GOT3 (cell line): ENCODE measurements around the gene HMBS.
"Not testable (repeated sequence)": the region's sequence is repeated elsewhere in the genome, so short reads cannot be mapped to it uniquely, and the experiment has no call there.

Experiments
- DNase-seq: peaks from one replicate; lab custom pipeline; 2025; ENCODE audit warnings: mixed read lengths; lab: John Stamatoyannopoulos, UW

The HMBS gene

GRCh38 chr11:119118946-119119345 lies 34.3 kb downstream of the HMBS start:
- DNase-seq, result no peak

- DNase-seq, result no peak
Observed at GRCh38 chr11:119120639-119121007, 35.9 kb downstream of the HMBS start.

- peak; percentile 84 for DNase-seq
Observed at GRCh38 chr11:119121008-119121810, 36.5 kb downstream of the HMBS start, which contains the start of gene HINFP. HINFP (plus strand) TSS chr11:119121580; CDS start chr11:119126945, 5,365 bp downstream.

GRCh38 chr11:119121811-119122124 lies 37.1 kb downstream of the HMBS start:
- DNase-seq, result no peak

- DNase-seq, result no peak
Observed at GRCh38 chr11:119125821-119126220, 41.1 kb downstream of the HMBS start.

GRCh38 chr11:119126675-119127268 lies 42.1 kb downstream of the HMBS start:
- DNase-seq, result no peak

GRCh38 chr11:119130662-119131061 lies 46.0 kb downstream of the HMBS start:
- no peak for DNase-seq

GRCh38 chr11:119134389-119134978 lies 49.8 kb downstream of the HMBS start:
- DNase-seq, result no peak

- not testable (repeated sequence) for DNase-seq
Observed at GRCh38 chr11:119139276-119139675, 54.6 kb downstream of the HMBS start.
